BLaER1 (cell line): ENCODE data around the gene SLC12A7.

Source experiments
- H3K27ac ChIP-seq: shearing (Covaris generic); formaldehyde crosslinking; 2 replicates; pipeline ENCODE4 v1.8.1; 2022
- H3K27me3 ChIP-seq: shearing (Covaris generic); formaldehyde crosslinking; 2 replicates; pipeline ENCODE4 v1.8.1; 2022
- H3K36me3 ChIP-seq: shearing (Covaris generic); formaldehyde crosslinking; 2 replicates; pipeline ENCODE4 v1.8.1; 2022
- H3K4me1 ChIP-seq: shearing (Covaris generic); formaldehyde crosslinking; 2 replicates; pipeline ENCODE4 v1.8.1; 2022
- H3K4me2 ChIP-seq: shearing (Covaris generic); formaldehyde crosslinking; 2 replicates; pipeline ENCODE4 v1.8.1; 2022
- H3K4me3 ChIP-seq: shearing (Covaris generic); formaldehyde crosslinking; 2 replicates; pipeline ENCODE4 v1.8.1; 2022
- H3K9ac ChIP-seq: shearing (Covaris generic); formaldehyde crosslinking; 2 replicates; pipeline ENCODE4 v1.8.1; 2022
- H3K9me3 ChIP-seq: shearing (Covaris generic); formaldehyde crosslinking; 2 replicates; pipeline ENCODE4 v1.8.1; 2022
- H4K20me1 ChIP-seq: shearing (Covaris generic); formaldehyde crosslinking; 2 replicates; pipeline ENCODE4 v1.8.1; 2022
- Cebpa-rat ChIP-seq: shearing (Covaris generic); IDR thresholded peaks from 2 replicates; pipeline ENCODE4 v1.8.1; 2022

SLC12A7 gene

DNA sequence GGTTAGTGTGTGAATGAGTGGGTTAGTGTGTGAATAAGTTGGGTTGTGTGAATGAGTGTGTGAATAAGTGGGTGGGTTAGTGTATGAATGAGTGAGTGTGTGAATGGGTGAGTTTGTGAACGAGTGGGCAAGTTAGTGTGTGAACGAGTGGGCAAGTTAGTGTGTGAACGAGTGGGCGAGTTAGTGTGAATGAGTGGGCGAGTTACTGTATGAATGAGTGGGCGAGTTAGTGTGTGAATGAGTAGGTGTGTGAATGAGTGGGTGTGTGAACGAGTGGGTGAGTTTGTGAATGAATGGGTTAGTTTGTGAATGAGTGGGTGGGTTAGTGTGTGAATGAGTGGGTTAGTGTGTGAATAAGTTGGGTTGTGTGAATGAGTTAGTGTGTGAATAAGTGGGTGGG lies 68.5 kb downstream of the SLC12A7 start:
- Histone ChIP-seq H3K27me3 (no peaks in the 10 kb centered on the region), H3K4me1 (peaks cover 10% of the 10 kb centered on the region), H3K4me2 (no peak overlapping the region), H4K20me1 (peaks cover 11% of the 10 kb centered on the region; the same call in 1 of the 2 replicates), H3K36me3 (peaks cover 25% of the 10 kb centered on the region), H3K4me3 (no peak overlapping the region), H3K9ac (no peak overlapping the region), H3K27ac (no peak overlapping the region), H3K9me3 (peaks cover 22% of the 10 kb centered on the region)
- no peak for TF ChIP-seq Cebpa-rat

DNA sequence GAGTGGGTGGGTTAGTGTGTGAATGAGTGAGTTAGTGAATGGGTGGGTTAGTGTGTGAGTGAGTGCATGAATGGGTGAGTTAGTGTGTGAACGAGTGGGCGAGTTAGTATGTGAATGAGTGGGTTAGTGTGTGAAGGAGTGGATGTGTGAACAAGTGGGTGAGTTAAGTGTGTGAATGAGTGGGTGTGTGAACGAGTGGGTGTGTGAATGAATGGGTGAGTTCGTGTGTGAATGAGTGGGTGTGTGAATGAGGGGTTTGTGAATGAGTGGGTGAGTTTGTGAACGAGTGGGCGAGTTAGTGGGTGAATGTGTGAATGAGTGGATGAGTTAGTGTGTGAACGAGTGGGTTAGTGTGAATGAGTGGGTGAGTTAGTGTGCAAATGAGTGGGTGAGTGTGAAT lies 69.2 kb downstream of the SLC12A7 start:
- peaks cover 28% of the 10 kb centered on the region for H3K9me3 ChIP-seq

DNA sequence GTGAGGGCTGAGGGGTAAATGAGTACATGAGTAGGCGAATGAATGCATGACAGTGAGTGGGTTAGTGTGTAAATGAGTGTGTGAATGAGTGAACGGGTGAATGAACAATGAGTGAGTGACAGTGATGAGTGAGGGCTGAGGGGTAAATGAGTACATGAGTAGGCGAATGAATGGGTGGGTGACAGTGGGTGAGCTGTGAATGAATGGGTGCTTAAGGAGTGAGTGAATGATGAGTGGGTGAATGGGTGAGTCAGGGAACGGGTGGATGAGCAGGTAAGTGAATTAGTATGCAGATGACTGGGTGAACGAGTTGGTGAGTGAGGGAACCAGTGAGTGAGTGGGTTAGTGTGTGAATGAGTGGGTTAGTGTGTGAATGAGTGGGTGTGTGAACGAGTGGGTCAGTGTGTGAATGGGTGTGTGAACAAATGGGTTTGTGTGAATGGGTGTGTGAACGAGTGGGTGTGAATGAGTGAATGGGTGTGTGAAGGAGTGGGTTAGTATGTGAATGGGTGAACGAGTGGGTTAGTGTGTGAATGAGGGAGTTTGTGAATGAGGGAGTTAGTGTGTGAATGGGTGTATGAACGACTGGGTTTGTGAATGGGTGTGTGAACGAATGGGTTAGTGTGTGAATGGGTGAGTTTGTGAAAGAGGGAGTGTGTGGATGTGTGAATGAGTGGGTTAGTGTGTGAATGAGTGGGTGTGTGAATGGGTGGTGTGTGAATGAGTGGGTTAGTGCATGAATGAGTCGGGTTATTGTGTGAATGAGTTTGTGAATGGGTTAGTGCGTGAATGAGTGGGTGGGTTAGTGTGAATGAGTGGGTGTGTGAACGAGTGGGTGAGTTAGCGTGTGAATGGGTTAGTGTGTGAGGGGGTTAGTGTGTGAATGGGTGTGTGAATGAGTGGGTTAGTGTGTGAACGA lies 70.4 kb downstream of the SLC12A7 start:
- H3K27ac ChIP-seq: no peak overlapping the region
- no peak for TF ChIP-seq Cebpa-rat

More for the DNA sequence above, 69.2 kb downstream of the SLC12A7 start:
- no peak overlapping the region for H3K4me2 ChIP-seq
- TF ChIP-seq Cebpa-rat: no peak
- H4K20me1 ChIP-seq: peaks cover 12% of the 10 kb centered on the region; the same call in 1 of the 2 replicates
- H3K27me3 ChIP-seq: no peaks in the 10 kb centered on the region
- H3K4me3 ChIP-seq: no peak overlapping the region
- peaks cover 32% of the 10 kb centered on the region for H3K36me3 ChIP-seq
- H3K4me1 ChIP-seq: peaks cover 9% of the 10 kb centered on the region; the same call in 1 of the 2 replicates
- no peak overlapping the region for H3K9ac ChIP-seq
- no peak overlapping the region for H3K27ac ChIP-seq

DNA sequence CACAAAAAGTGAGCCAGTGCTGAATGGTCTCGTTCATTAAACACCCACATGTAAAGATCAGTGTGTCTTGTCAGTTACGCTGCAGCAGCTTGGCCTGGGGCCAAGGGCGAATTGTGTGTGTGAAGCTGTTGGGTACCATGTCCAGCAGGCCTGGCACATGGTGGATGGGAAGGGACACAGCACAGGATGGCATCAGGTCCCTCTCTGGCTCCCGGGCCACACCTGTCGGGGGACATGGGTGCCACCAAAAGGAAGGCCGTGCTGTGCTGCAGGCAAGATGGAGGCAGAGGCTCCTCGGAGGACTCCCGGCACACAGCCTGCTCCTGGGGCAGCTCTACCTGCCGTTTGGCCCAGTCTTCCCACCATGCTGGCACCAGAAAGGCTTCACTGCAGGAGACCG lies 71.3 kb downstream of the SLC12A7 start:
- H3K4me2 ChIP-seq: no peak overlapping the region
- H3K9me3 ChIP-seq: peaks cover 28% of the 10 kb centered on the region
- no peak overlapping the region for H3K9ac ChIP-seq
- peaks cover 23% of the 10 kb centered on the region; the same call in 1 of the 2 replicates for H4K20me1 ChIP-seq
- H3K27ac ChIP-seq: no peak overlapping the region
- no peak for TF ChIP-seq Cebpa-rat
- H3K4me1 ChIP-seq: peaks cover 9% of the 10 kb centered on the region; the same call in 1 of the 2 replicates
- no peaks in the 10 kb centered on the region for H3K27me3 ChIP-seq
- no peak overlapping the region for H3K4me3 ChIP-seq
- peaks cover 48% of the 10 kb centered on the region for H3K36me3 ChIP-seq

More for the DNA sequence above, 70.4 kb downstream of the SLC12A7 start:
- no peak overlapping the region for H3K4me2 ChIP-seq
- peaks cover 23% of the 10 kb centered on the region; the same call in 1 of the 2 replicates for H4K20me1 ChIP-seq
- peaks cover 43% of the 10 kb centered on the region for H3K36me3 ChIP-seq
- H3K4me3 ChIP-seq: no peak overlapping the region
- no peaks in the 10 kb centered on the region for H3K27me3 ChIP-seq
- no peak overlapping the region for H3K9ac ChIP-seq
- peaks cover 28% of the 10 kb centered on the region for H3K9me3 ChIP-seq
- H3K4me1 ChIP-seq: peaks cover 9% of the 10 kb centered on the region; the same call in 1 of the 2 replicates

DNA sequence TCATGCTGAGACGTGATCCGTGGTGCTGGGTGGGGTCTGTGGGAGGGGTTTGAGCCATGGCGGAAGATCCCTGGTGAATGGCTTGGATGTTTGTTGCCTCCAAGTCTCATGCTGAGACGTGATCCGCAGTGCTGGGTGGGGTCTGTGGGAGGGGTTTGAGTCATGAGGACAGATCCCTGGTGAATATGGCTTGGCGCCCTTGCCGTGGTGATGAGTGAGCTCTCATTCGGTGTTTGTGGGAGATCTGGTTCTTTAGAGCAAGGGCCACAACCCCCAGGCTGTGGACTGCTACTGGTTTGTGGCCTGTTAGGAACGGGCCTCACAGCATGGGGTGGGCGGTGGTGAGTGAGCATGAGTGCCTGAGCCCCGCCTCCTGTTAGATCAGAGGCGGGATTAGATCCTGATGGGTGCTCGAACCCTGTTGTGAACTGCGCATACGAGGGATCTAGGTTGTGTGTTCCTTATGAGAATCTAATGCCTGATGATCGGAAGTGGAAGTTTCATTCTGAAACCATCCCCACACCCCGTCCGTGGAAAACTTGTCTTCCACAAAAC lies 72.1 kb downstream of the SLC12A7 start:
- H3K9ac ChIP-seq: no peak overlapping the region
- H3K27ac ChIP-seq: no peak overlapping the region
- H3K4me1 ChIP-seq: peaks cover 9% of the 10 kb centered on the region; the same call in 1 of the 2 replicates
- H3K27me3 ChIP-seq: no peaks in the 10 kb centered on the region
- H3K9me3 ChIP-seq: peaks cover 28% of the 10 kb centered on the region
- peaks cover 28% of the 10 kb centered on the region; the same call in 1 of the 2 replicates for H4K20me1 ChIP-seq
- no peak for TF ChIP-seq Cebpa-rat
- H3K4me3 ChIP-seq: no peak overlapping the region
- peaks cover 56% of the 10 kb centered on the region for H3K36me3 ChIP-seq
- H3K4me2 ChIP-seq: no peak overlapping the region

DNA sequence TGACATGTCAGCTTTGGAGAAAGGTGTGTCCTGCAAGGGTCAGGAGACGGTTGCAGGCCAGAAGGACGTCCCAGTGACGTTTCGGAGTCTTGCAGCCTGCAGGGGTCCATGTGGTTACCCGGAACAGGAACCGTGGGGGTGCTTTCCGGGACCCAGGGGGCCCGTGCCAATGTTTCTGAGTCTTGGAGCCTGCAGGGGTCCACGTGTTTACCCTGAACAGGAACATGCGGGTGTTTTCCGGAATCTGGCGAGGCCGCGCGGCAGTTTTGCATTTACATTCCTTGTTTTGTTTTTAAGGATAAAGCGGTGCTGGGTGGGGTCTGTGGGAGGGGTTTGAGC lies 72.7 kb downstream of the SLC12A7 start:
- no peaks in the 10 kb centered on the region for H3K27me3 ChIP-seq
- H3K4me1 ChIP-seq: peaks cover 9% of the 10 kb centered on the region; the same call in 1 of the 2 replicates
- H3K9me3 ChIP-seq: peaks cover 28% of the 10 kb centered on the region
- no peak overlapping the region for H3K4me3 ChIP-seq
- no peak for TF ChIP-seq Cebpa-rat
- no peak overlapping the region for H3K4me2 ChIP-seq
- H3K27ac ChIP-seq: no peak overlapping the region
- no peak overlapping the region for H3K9ac ChIP-seq
- peaks cover 62% of the 10 kb centered on the region for H3K36me3 ChIP-seq
- H4K20me1 ChIP-seq: peaks cover 34% of the 10 kb centered on the region

DNA sequence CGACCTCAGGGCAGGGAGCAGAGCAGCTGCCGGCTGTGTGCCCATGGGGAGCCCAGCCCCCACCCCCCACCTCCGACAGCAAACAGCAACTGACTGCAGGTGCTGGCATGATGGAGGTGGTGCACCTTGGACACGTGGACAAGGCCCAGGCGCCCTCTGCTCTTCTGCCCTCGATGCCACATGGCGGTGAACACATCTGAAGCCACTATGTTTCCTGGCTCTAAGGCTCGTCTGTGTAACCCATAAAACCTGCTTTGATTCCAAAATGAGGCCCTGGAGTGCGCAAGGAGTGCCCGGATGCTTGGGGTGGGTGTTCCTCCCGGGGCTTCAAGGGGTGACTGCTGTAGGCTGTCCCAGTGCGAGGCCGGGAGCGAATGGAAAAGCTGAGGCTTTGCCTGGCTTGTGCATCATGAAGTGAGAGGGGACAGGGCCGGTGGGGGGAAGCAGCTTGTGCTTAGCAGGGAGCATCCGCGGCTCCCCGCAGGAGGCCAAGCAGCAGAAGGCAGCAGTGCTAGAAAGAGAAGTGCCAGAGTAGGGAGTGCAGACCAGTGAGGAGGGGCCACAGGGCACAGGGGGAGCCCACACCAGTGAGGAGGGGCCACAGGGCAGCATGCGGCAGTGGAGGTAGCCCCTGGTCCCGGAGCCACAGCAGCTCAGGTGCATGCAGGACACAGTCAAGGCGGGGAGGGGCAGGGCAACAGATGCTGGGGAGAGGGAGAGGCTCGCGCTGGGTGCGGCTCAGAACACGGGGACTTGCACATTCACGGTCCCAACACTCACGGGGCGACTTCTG lies 73.2 kb downstream of the SLC12A7 start:
- Histone ChIP-seq H3K4me1 (peaks cover 9% of the 10 kb centered on the region; the same call in 1 of the 2 replicates), H3K9me3 (peaks cover 28% of the 10 kb centered on the region), H3K36me3 (peaks cover 68% of the 10 kb centered on the region), H3K27ac (no peak overlapping the region), H3K27me3 (no peaks in the 10 kb centered on the region), H4K20me1 (peaks cover 40% of the 10 kb centered on the region), H3K4me2 (no peak overlapping the region), H3K9ac (no peak overlapping the region), H3K4me3 (no peak overlapping the region)
- no peak for TF ChIP-seq Cebpa-rat

DNA sequence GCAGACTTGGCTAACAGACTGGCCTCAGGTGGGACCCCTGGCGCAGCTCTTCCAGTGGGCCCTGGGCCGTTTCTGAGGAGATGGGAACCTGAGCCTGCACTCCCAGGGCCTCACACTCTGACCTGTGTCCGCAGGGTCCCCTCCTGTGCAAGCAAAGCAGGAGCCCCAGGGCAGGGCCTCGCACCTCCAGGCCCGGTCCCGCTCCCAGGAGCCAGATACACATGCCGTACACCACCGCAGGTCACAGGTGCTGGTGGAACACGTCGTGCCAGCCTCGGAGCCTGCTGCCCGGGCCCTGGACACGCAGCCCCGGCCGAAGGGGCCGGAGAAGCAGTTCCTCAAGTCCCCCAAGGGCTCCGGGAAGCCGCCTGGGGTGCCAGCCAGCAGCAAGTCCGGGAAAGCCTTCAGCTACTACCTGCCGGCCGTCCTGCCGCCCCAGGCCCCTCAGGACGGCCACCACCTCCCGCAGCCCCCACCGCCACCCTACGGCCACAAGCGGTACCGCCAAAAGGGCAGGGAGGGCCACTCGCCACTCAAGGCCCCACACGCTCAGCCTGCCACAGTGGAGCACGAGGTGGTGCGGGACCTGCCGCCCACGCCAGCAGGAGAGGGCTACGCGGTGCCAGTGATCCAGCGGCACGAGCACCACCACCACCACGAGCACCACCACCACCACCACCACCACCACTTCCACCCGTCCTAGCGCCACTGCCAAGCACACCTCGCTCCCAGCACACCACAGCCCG lies 74.0 kb downstream of the SLC12A7 start:
- Histone ChIP-seq H3K36me3 (peaks cover 76% of the 10 kb centered on the region), H3K27me3 (no peaks in the 10 kb centered on the region), H3K9ac (no peak overlapping the region), H3K9me3 (peaks cover 28% of the 10 kb centered on the region), H3K4me3 (no peak overlapping the region), H3K4me2 (no peak overlapping the region), H3K27ac (no peak overlapping the region), H4K20me1 (peaks cover 48% of the 10 kb centered on the region), H3K4me1 (peaks cover 9% of the 10 kb centered on the region; the same call in 1 of the 2 replicates)
- TF ChIP-seq Cebpa-rat: no peak

DNA sequence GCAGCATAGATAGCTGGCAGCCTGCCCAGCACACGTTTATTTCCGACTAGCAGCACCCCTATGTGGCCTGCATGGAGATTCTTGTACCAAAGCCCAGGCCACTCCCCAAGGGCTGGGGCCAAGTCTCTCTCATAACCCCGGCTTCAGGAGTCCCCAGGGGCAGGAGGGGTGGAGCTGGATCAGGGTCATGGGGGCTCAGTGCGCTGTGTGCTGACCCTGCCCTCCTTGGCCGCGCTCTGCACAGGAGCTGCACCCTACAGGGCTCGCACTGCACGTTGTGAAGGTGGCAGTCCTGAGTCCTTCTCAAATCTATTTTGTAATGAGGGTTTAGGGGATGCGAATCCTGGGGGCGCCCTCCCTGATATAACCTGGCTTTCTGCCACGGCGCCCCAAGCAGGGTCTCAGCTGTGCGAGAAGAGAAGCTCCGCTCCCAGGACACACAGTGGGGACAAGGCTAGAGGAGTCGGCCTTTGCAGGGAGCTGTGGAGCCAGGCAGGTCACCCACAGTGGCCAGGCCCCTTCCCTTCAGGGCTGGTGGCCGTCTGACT lies 74.7 kb downstream of the SLC12A7 start:
- no peaks in the 10 kb centered on the region for H3K27me3 ChIP-seq
- peaks cover 9% of the 10 kb centered on the region; the same call in 1 of the 2 replicates for H3K4me1 ChIP-seq

More for the DNA sequence above, 74.7 kb downstream of the SLC12A7 start:
- Histone ChIP-seq H3K4me3 (no peak overlapping the region), H3K27ac (no peak overlapping the region), H3K9ac (no peak overlapping the region), H3K9me3 (peaks cover 28% of the 10 kb centered on the region), H3K4me2 (no peak overlapping the region), H3K36me3 (peaks cover 82% of the 10 kb centered on the region), H4K20me1 (peaks cover 54% of the 10 kb centered on the region)
- TF ChIP-seq Cebpa-rat: no peak
